ENCODE measurements around the gene RPUSD3. TPM values are rescaled to one million over a fixed set of nuclear protein-coding genes. Genes with fewer than 3 reads are reported as not detected.

Gene RPUSD3
- total and polyA plus RNA-seq, 2 donors (not counting 3 experiments of a cell fraction or from before 2014, with no cell fraction given), result 38.9 to 56.6 TPM

DNA sequence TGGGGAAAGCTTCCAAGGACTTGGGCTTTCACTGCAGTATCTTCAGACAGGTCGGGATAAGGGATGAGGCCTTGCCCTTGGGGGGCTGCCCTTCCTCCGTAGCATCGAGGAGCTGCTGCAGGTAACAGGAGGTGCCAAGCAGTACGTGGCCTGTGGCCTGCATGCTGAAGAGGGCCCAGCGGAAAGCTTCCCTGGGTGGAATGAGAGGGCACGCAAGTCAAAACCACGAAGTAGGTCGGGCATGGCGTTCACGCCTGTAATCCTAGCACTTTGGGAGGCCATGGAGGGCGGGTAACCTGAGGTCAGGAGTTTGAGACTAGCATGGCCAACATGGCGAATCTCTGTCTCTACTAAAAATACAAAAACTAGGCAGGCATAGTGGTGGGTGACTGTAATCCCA lies 23.3 kb upstream of the RPUSD3 start:
- H3K4me3 ChIP-seq (replicated peaks in 1 of 3; ENCODE audit: insufficient read depth in 1 of 3, low read depth in 1 of 3, low read length in 3 of 3), result no peak overlapping the region
- no TSS peak for BruUV-seq (replicated peaks)
- H3K9me3 ChIP-seq (replicated peaks; ENCODE audit: control insufficient read depth, insufficient read depth, low read length), result no peaks in the 10 kb centered on the region
- CTCF ChIA-PET, result no interaction called here
- H2AFZ ChIP-seq (ENCODE audit: low read depth, low read length), result no peak overlapping the region
- no peaks in the 10 kb centered on the region for H3K36me3 ChIP-seq (ENCODE audit: control insufficient read depth in 2 of 2, extremely low read depth in 1 of 2, insufficient read depth in 2 of 2, low read length in 2 of 2)
- no peak overlapping the region for H3K9ac ChIP-seq (replicated peaks; ENCODE audit: extremely low read depth, insufficient read depth, low read length)
- no peaks in the 10 kb centered on the region for H3K4me1 ChIP-seq (ENCODE audit: control insufficient read depth, extremely low read depth, insufficient read depth, low read length)
- H3K4me2 ChIP-seq (ENCODE audit: insufficient read depth, low read length), result no peak overlapping the region
- dilution Hi-C loops (cut with MboI; ENCODE audit: extremely low pct_ligation_motif_present, low sequenced_read_pairs) (no loop called here), intact Hi-C loops (cut with micrococcal nuclease) (no loop called here)
- no peaks in the 10 kb centered on the region for H4K20me1 ChIP-seq (replicated peaks; ENCODE audit: control insufficient read depth, extremely low read depth, insufficient read depth, low read length)
- no peaks in the 10 kb centered on the region for H3K79me2 ChIP-seq (ENCODE audit: control insufficient read depth, insufficient read depth, low read length)
- no peak overlapping the region for H3K27ac ChIP-seq (ENCODE audit: insufficient read depth, low read depth, low read length)
- POLR2A ChIA-PET, result no interaction called here
- no peak for FAIRE-seq
- DNase-seq (ENCODE audit: low read depth, low spot score), result no peak
- no peaks in the 10 kb centered on the region for H3K9me1 ChIP-seq (replicated peaks; ENCODE audit: control insufficient read depth, extremely low read depth, insufficient read depth, low read length)
- no peak for TF ChIP-seq POLR2A (IDR thresholded peaks at IDR 0.05; ENCODE audit: low read depth, low read length)
- TF ChIP-seq, protein P1, sequence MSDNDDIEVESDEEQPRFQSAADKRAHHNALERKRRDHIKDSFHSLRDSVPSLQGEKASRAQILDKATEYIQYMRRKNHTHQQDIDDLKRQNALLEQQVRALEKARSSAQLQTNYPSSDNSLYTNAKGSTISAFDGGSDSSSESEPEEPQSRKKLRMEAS (IDR thresholded peaks at IDR 0.05; ENCODE audit: insufficient read depth, insufficient read length), result no peak
- TF ChIP-seq MYC (IDR thresholded peaks at IDR 0.05; ENCODE audit: low read depth, low read length), result no peak
- no peak for TF ChIP-seq POLR2AphosphoS5 (IDR thresholded peaks at IDR 0.05; ENCODE audit: insufficient read depth, low read depth, low read length)
- no peak for TF ChIP-seq EZH2 (IDR thresholded peaks at IDR 0.05; ENCODE audit: borderline replicate concordance, low read depth, low read length, severe bottlenecking)
- H3K27me3 ChIP-seq (ENCODE audit: control insufficient read depth in 2 of 2, insufficient read depth in 2 of 2, low read length in 2 of 2), result no peaks in the 10 kb centered on the region

DNA sequence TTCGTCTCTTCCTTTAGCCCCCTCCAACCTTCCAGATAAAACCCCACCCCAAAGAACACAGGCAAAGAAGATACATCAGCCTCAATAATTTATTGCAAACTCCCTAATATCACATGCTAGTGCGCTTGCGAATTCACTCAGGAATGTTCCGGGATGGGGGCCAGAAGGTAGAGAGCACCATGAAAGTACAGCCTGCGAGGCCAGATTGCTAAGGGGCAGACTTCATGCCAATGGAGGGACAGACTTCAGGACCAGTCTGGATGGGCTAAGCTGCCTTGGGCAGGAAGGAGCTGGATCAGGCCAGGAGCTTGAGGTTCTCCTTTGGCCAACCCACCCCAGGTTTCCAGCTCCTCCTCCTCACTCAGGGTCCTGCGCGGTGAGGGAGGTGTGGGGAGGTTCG lies 22.8 kb upstream of the RPUSD3 start:
- BruUV-seq (replicated peaks), result no TSS peak
- Histone ChIP-seq H3K36me3 (ENCODE audit: control insufficient read depth in 2 of 2, extremely low read depth in 1 of 2, insufficient read depth in 2 of 2, low read length in 2 of 2) (no peaks in the 10 kb centered on the region), H3K9me3 (replicated peaks; ENCODE audit: control insufficient read depth, insufficient read depth, low read length) (no peaks in the 10 kb centered on the region), H3K27me3 (ENCODE audit: control insufficient read depth in 2 of 2, insufficient read depth in 2 of 2, low read length in 2 of 2) (no peaks in the 10 kb centered on the region), H3K79me2 (ENCODE audit: control insufficient read depth, insufficient read depth, low read length) (no peaks in the 10 kb centered on the region), H3K9ac (replicated peaks; ENCODE audit: extremely low read depth, insufficient read depth, low read length) (no peak overlapping the region), H4K20me1 (replicated peaks; ENCODE audit: control insufficient read depth, extremely low read depth, insufficient read depth, low read length) (no peaks in the 10 kb centered on the region), H3K4me2 (ENCODE audit: insufficient read depth, low read length) (no peak overlapping the region), H3K4me1 (ENCODE audit: control insufficient read depth, extremely low read depth, insufficient read depth, low read length) (no peaks in the 10 kb centered on the region), H3K9me1 (replicated peaks; ENCODE audit: control insufficient read depth, extremely low read depth, insufficient read depth, low read length) (no peaks in the 10 kb centered on the region), H3K27ac (ENCODE audit: insufficient read depth, low read depth, low read length) (no peak overlapping the region), H3K4me3 (replicated peaks in 1 of 3; ENCODE audit: insufficient read depth in 1 of 3, low read depth in 1 of 3, low read length in 3 of 3) (no peak overlapping the region), H2AFZ (ENCODE audit: low read depth, low read length) (no peak overlapping the region)
- CTCF ChIA-PET, result no interaction called here
- TF ChIP-seq POLR2A (IDR thresholded peaks at IDR 0.05; ENCODE audit: low read depth, low read length), result no peak
- no peak for TF ChIP-seq EZH2 (IDR thresholded peaks at IDR 0.05; ENCODE audit: borderline replicate concordance, low read depth, low read length, severe bottlenecking)
- no peak for TF ChIP-seq GATA2 (IDR thresholded peaks at IDR 0.05; ENCODE audit: insufficient read depth, insufficient read length, low read depth, low read length)
- TF ChIP-seq POLR2AphosphoS5 (IDR thresholded peaks at IDR 0.05; ENCODE audit: insufficient read depth, low read depth, low read length), result no peak
- TF ChIP-seq, protein P1 (IDR thresholded peaks at IDR 0.05; ENCODE audit: insufficient read depth, insufficient read length), result no peak
- TF ChIP-seq, protein P2, sequence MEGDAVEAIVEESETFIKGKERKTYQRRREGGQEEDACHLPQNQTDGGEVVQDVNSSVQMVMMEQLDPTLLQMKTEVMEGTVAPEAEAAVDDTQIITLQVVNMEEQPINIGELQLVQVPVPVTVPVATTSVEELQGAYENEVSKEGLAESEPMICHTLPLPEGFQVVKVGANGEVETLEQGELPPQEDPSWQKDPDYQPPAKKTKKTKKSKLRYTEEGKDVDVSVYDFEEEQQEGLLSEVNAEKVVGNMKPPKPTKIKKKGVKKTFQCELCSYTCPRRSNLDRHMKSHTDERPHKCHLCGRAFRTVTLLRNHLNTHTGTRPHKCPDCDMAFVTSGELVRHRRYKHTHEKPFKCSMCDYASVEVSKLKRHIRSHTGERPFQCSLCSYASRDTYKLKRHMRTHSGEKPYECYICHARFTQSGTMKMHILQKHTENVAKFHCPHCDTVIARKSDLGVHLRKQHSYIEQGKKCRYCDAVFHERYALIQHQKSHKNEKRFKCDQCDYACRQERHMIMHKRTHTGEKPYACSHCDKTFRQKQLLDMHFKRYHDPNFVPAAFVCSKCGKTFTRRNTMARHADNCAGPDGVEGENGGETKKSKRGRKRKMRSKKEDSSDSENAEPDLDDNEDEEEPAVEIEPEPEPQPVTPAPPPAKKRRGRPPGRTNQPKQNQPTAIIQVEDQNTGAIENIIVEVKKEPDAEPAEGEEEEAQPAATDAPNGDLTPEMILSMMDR (IDR thresholded peaks at IDR 0.05; ENCODE audit: extremely low read depth in 1 of 2, insufficient read depth in 1 of 2, low read depth in 1 of 2, low read length in 2 of 2), result no peak
- no peak for TF ChIP-seq JUN (IDR thresholded peaks at IDR 0.05; ENCODE audit: borderline replicate concordance, insufficient read depth, insufficient read length, low read depth)
- TF ChIP-seq MYC (IDR thresholded peaks at IDR 0.05; ENCODE audit: low read depth, low read length), result no peak
- TF ChIP-seq FOS (IDR thresholded peaks at IDR 0.05; ENCODE audit: borderline replicate concordance, insufficient read depth, low read length), result no peak
- no peak for DNase-seq (ENCODE audit: low read depth, low spot score)
- POLR2A ChIA-PET, result no interaction called here
- dilution Hi-C loops (cut with MboI; ENCODE audit: extremely low pct_ligation_motif_present, low sequenced_read_pairs), result no loop called here
- intact Hi-C loops (cut with micrococcal nuclease), result no loop called here
- no peak for FAIRE-seq

Data from endothelial cell of umbilical vein (primary cell).